ELF-1 (cell line): ENCODE results near the gene LRP5.

ENCODE experiments used
- DNase-seq: peaks from one replicate; pipeline ENCODE4 v3.0.0-alpha.2; 2016; ENCODE audit warnings: low read depth, low spot score

The LRP5 gene

DNA sequence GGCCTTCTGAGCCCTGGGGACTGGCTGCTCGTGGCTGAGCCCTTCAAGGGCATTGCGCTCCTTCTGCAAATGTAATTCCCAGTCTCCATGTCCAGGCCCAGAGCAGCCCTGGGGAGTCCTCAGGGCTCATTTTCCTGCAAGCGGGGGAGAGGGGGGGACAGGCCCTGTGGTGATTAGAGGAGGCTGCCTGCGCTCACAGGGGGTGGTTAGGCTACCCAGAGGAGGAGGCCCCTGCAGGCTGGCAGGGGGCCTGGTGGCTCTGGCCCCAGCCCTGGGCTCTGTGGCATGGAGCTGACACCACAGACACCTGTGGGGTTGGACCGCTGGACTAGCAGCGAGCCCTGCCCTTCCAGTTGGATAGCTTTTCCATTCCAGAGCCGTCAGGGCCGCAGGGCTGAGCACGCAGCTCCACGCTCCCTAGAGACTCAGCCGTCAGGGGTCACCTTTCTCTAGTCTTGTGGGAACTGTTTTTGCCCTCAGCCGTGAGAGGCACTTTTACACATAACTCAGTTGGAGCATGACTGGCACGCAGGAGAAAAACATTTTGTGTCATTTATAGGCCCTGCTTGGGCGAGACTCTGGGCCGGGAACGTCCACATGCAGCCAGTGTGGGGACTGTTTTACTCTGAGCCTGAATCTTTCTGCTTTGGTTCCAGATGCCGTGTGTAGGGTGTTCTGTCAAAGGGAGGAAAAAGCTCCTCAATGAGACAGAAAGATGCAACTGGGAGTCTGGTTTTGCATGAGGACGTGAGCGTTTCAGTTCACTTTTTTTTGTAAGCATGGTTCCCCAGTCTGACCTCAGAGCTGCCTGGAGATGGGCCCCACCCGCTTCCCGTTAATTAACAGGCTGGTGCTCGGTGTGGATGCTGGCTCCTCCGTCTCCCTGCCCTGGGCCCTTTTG, 58.1 kb downstream of the LRP5 start:
- DNase-seq, result peak; percentile 46

DNA sequence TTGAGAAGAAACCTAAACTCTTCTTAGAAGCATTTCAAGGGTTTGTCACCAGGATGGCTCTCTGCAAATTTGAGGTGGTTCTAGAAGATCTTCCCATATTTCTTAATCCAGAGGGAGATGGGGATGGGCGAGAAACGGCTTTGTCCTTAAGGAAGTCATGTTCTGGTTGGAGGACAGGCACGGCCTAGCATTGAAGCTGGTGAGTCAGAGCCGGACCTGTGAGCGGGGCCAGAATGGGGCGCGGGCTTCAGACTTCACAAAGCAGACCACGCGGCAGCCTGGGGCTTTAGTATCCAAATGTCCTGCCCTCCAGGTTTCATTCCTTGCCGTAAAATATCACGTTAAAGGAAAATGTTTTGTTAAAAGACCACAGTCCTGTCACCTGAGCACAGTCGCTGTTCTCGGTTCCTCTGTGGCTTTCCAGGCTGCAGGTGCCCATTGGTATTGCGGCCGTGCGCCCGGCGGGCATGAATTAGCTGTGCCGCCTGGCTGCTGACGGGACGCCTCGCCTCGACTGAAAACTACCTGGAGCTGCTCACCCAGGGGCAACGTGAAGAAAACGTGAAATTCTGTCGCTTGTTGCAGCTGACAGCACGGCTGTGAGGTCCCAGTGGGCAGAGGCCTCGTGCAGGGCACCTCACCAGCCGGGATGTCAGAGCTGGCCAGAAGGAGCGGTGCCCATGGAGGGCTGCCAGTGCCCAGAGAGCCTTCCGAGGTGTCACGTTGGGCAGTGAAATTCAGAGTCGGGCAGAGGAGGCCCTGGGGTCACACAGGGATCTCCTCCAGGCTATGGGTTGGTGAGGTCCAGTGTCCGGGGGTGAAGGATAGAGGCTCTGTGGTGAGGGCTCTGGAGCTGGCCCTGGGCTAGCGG, 59.0 kb downstream of the LRP5 start:
- peak; percentile 27 for DNase-seq

DNA sequence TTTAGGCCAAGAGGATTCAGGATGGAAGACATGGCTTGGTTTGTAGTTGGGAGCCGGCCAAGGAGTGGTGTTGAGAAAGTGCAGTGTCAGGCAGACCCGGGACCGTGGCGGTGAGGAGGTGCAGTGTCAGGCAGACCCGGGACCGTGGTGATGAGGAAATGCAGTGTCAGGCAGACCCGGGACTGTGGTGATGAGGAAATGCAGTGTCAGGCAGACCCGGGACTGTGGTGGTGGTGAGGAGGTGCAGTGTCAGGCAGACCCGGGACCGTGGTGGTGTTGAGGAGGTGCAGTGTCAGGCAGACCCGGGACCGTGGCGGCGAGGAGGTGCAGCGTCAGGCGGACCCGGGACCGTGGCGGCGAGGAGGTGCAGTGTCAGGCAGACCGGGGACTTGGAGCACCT, 59.7 kb downstream of the LRP5 start:
- no peak for DNase-seq

DNA sequence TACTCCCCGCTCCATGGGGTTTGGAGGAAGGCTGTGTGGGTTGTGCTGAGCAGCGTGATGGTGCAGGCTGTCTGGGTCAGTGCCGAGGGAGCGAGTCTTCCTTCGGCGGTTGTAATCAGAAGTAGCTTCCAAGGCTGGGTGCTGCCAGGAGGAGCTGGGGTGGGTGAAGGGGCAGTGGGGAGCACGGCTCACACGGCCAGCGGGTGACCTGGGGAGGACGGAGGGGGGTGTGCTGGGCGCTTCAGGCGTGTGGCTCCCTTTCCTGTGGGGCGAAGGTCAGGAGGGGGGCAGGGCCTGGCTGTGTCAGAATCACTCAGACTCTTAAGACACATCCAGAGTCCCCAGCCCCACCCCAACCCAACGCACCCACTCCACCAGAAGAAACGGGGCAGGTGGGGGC, 60.2 kb downstream of the LRP5 start:
- DNase-seq, result no peak

DNA sequence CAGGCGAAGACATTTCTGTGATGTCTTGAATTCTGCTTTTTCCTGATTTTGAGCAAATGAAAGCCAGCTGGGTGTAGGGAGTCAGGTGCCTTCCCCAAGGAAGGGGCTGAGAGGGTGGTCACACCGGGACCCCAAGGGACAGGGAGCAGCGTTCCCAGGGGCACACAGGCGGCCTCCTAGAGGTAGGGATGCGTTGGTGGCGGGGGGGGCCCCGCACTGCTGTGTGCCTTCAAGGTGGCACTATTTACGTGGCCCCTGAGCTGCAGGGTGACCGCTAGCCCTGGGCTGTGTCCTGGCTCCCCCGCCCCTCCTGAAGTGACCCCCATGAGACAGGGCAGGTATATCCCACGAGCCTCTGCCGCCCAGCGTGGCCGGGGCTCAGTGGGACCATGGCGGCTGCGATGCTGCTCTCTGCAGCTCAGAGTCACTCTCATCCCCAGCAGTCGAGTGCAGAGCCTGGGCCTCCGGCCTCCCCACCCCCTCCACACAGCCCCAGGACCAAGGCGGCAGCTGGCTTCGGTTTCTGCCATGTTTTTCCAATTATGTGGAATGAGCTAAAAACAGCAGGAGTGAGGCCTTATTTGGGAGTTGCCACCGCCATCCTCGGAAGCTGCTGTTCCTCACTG, 60.9 kb downstream of the LRP5 start:
- DNase-seq, result peak; percentile 20

DNA sequence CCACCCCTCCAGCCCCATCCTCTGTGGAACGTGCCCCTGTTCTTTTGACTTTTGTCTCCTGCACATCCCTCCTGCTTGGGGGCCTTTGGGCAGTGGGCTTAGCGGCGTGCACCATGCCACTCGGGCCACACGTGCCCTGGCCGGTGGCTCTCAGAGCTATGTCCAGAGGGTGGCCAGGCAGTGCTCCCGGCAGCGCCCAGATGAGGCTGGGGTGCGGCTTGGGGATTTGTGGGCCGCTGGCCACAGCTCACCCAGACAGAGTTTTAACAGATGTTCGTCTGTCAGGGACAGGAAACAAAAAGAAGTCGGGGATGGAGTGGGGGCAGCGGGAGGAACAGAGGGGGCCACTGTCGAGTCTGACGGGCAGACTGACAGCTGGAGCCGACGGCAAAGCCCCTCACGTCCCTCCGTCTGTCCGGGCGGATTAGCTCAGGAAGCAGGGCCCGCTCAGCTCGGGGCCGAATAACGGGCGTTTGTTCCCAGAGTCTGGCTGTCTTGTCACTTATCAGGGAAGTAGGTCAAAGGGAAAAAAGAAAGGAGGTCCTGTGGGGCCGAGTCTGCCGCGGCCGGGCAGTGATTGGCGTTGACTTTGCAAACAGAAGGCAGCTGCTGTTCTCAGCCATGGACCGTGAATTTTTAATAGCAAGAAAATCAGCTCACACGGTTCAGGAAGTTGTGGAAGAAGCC, 61.6 kb downstream of the LRP5 start:
- DNase-seq, result peak; percentile 47

DNA sequence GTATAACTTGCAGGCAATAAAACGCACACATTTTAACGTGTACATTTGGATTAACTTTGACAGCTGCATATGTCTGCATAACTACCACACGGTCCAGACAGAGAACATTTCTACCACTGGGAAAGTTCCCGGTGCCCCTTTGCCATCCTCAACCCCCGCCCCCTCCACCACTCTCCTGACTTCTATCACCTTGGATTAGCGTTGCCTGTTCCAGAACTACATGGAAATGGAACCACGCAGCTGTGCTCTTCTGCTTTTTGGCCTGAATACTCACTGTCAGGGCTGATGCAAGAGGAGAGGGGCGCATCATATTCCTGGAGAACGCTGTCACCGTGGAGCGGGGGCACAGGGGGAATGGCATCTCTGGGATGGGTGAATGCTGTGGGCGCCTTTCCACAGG, 62.1 kb downstream of the LRP5 start:
- no peak for DNase-seq

DNA sequence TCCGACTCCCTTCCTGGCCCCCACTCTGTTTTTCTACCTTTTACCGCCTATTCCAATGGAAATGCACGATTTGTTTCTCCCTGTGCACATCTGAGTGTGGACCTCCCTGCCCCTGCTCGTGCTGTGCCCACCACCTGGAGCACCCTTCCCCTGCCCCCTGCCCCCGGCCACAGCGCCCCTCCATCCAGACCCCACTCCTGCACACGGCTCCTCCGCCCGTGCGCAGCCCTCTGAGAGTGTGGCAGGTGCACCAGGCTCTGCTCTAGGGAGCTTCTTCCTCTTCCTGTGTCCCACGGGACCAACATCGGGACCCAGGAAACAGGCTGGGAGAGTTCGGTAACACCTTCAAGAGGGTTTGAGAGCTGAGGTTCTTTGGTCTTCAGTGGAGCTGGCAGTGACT, 62.9 kb downstream of the LRP5 start:
- no peak for DNase-seq

DNA sequence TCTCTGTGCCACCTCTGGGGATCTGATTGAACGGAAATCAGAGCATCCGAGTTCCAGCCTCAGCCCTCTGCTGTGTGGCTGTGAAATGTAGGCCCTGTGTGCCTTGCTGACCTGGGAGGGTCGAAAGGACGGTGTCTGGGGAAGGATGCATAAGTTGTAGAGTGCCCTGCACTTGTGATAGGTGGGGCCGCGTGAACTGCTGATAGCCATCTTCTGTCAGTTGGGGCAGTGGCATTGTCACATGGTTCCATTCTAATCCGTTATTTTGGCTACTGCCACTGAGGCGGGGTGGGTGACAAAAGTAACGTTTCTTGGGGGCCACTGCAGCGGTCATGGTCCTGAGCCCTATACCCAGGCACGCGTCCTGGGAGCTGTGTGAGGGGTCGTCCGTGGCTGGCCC, 63.4 kb downstream of the LRP5 start:
- no peak for DNase-seq

DNA sequence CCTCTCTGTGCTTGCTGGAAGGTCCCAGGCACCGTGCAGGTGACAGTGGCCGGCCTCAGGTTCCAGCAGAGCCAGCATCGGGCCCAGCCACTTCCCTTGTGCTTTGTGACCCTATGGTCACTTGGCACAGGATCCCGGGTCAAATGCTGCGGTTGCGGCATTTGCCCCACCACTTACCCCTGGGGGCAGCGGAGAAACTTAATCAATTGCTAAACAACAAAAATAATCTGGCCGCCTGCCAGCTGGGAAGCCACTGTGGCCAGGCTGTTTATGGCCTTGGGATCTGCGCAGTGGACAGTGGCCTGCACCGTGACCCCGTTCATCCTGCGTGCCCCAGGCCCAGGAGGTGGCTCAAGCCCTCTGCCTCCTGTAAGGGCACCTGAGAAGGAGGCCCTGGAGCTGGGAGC, 65.0 kb downstream of the LRP5 start:
- DNase-seq, result no peak

DNA sequence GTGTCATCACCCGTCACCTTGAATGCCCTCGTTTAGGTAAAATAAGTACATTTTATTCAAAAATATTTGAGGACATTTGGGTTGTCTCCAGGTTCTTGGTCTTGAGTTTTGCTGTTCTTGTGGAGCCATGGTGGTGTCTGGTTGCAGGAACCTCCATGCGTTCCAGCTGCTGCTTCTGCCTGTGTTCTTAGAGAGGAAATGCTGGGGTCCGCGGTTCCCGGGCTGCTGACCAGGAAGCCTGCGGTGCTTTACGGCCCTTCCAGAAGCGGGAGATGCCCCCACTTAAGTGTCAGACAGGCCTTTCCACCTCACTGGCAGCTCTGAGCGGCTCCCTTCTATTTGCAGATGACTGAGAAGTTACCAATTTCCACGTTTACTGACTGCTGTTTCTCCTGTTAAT, 66.8 kb downstream of the LRP5 start:
- peak; percentile 14 for DNase-seq

DNA sequence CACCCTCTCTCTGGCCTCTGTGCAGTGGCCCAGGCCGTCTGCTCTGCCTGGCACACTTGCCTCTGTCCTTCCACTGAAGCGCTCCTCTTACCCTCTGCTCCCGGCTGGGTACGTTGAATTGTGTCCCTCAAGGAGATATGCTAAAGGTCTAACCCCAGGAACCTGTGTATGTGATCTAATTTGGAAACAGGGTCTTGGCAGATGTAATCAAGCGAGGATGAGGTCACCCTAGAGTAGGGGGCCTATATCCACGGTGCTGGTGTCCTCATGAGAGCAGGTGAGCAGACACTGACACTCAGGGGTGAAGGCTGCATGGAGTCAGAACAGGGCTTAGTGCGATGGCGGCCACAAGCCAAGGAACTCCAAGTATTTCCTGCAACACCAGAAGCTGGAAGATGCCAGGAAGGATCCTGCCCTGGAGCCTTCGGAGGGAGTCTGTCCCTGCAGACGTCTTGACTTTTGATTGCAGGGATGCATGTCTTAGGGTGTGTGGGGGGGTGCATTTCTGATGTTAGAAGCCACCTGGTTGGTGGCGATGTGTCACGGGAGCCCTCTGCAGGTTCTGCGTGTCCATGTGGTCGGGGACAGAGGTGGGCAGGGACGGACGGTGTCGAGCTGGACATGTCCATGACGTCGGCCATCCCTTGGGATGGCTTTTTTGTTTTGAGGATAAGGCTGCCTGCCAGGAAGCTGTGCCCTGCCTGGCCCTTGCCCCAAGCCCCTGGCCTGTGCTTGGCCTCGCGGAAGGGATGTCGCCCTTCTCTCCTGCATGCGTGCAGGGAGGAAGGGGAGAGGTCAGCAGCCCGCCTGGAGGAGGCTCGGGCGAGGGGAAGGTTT, 68.6 kb downstream of the LRP5 start:
- peak; percentile 36 for DNase-seq

DNA sequence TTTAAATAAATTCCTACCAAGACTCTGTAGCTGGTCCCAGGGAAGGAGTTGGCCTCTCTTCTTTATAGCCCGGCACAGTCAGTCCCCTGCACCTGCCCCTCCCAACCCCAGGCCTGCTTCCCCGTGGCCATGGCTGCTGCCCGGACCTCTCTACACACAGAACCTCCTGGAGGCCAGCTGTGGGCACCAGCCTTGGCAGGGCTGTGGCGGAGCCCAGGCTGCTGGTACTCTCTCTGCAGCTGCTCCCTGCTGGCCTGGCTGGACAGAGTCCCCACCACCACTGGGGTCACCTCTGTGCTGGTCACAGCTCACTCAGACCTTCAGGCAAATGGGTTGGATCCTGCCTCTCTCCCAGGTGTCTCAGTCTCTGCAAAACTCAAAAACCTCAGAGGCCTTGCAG, 69.3 kb downstream of the LRP5 start:
- no peak for DNase-seq

DNA sequence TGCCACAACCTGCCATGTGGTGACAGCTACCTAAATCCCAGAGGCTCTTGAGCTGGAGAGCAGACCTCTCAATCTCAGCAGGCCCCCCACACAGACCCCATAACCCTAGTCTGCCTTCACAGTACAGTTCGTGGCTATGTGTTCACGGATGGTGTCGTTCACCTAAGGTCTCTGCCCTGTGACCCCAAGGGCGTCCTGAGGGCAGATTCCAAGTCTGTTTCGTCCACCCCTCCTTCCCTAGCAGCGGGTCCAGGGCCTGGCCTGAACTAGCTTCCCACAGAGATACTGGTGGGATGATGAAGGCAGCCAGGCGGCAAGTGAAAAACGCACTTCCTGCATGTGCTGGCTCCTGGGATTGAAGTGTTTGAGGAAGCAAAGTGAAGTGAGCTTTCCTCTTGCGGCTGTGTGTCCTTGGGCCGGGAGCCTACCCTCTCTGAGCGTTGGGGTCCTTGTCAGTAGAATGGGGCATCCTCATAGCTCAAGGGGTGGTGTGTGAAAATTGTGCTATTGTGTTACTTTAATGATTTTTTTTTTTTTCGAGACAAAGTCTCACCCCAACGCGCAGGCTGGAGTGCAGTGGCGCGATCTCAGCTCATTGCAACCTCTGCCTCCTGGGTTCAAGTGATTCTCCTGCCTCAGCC, 70.1 kb downstream of the LRP5 start:
- no peak for DNase-seq

DNA sequence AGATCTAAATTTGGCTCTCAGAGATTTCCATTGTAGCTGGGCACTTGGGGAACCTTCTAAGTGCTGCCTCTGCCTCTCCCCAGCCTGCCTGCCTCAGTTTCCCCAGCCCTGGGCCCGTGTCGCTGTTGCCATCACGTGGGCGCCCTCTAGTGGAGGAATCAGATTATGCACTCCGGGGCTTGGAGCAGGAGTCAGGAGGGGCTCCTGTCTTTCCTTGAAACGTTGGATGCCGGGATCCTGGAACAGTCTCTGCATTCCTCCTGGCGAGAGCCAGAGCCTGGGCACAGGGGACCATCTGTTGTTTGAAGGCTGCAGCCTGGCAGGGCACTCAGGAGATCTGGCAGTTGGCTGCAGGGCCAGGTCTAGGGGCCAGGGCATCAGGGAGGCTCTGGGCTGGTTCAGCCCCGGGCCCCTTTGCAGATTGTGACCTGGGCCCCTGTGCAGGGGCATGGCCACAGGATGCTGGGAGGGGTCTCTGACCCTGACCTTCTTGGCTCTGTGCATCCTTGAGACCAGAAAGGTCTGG, 71.6 kb downstream of the LRP5 start:
- DNase-seq, result peak; percentile 79

DNA sequence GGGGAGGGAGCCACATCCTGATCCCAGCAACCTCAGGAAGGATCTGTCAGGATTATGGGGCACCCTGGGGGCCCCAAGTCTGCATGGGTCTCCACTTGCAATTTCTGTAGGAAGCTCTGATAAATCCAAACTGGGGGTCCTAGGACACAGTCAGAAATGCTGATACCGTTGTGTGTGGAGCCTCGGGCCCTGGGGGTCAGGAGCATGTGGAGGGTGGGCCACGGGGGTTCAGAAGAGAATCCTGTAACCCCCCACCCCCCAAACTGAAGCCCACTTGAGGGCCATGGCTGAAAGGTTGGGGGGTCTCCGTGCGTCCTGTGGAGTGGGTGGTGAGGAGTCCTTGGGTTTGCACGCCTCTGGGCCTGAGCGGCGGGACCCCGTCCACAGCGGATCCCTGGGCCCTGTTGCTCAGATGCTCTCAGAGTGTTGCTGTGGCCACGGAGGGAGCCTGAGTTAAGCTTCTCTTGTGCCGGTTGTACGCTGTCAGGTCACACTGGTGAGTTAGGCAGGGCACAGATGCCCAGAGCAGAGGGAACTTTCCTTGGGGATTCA, 72.2 kb downstream of the LRP5 start:
- DNase-seq, result no peak

DNA sequence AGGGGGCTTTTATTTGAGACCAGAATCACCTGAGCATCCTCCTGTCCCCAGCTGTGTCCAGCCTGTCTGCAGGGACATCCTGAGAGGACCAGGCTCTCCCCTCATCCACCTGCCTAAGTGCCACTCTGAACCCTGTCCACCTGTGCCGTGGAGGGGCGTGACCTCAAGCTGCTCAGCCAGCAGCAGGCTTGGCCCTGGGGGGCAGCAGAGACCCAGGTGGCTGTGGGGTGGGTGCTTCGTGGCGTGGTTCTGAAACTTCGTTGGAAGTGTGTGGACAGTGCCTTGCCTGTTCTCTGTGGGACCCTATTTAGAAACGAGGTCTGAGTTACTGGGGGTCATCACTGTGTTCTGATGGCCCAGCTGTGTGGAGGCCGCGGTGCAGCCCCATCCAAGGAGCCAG, 72.7 kb downstream of the LRP5 start:
- no peak for DNase-seq

DNA sequence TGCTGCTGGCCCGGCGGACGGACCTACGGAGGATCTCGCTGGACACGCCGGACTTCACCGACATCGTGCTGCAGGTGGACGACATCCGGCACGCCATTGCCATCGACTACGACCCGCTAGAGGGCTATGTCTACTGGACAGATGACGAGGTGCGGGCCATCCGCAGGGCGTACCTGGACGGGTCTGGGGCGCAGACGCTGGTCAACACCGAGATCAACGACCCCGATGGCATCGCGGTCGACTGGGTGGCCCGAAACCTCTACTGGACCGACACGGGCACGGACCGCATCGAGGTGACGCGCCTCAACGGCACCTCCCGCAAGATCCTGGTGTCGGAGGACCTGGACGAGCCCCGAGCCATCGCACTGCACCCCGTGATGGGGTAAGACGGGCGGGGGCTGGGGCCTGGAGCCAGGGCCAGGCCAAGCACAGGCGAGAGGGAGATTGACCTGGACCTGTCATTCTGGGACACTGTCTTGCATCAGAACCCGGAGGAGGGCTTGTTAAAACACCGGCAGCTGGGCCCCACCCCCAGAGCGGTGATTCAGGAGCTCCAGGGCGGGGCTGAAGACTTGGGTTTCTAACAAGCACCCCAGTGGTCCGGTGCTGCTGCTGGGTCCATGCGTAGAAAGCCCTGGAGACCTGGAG, 74.1 kb downstream of the LRP5 start:
- DNase-seq, result no peak

DNA sequence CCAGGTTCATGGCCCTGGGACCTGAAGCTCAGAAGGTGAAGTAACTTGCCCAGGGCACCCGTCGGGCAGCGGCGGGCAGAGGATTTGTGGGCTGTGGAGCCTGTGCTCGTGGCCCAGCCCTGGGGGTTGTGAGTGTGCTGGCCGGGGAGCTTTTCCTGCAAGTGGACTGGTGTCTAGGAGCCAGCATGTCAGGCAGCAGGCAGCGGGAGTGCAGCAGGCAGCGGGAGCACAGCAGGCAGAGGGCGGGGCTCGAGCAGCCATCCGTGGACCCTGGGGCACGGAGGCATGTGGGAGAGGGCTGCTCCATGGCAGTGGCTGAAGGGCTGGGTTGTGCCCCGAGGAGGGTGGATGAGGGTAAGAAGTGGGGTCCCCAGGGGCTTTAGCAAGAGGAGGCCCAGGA, 75.4 kb downstream of the LRP5 start:
- no peak for DNase-seq
